Endometrial microvascular endothelial cells (primary cell): ENCODE results near the gene ATP8A2. TPM values are rescaled to one million over a fixed set of nuclear protein-coding genes. Genes with fewer than 3 reads are reported as not detected.

Experiments used
- in situ Hi-C: cut with HindIII; loops from 2 replicates; pipeline ENCODE4 v1.10.0; 2017; ENCODE audit warnings: low sequenced_read_pairs, low pct_unique_long_range_greater_than_20kb; ENCODE audit errors: inconsistent ontology term
- total RNA-seq: library from RNA; depleted of rRNA; stranded (reverse); fragments of >200 nt; gene quantifications from one replicate; pipeline ENCODE4 v1.2.3, GENCODE V29; 2015; ENCODE audit errors: inconsistent ontology term

ATP8A2 gene
- total RNA-seq, 1 donor from 2014 or later: not detected

GRCh38 chr13:25733696-25734435 is 362.1 kb downstream of the ATP8A2 start:
- in situ Hi-C loops: no loop called here

GRCh38 chr13:25738342-25739196 is 366.8 kb downstream of the ATP8A2 start:
- in situ Hi-C loops: no loop called here

GRCh38 chr13:25739376-25739775 is 367.6 kb downstream of the ATP8A2 start:
- in situ Hi-C loops: no loop called here

- in situ Hi-C loops: no loop called here
These were observed 370.0 kb downstream of the ATP8A2 start for GRCh38 chr13:25741796-25742195.

- in situ Hi-C loops: no loop called here
These were observed 370.4 kb downstream of the ATP8A2 start for GRCh38 chr13:25742220-25742619.

- in situ Hi-C loops: no loop called here
These were observed 371.6 kb downstream of the ATP8A2 start for GRCh38 chr13:25743421-25743820.

GRCh38 chr13:25744178-25744577 is 372.4 kb downstream of the ATP8A2 start:
- in situ Hi-C loops: no loop called here

- in situ Hi-C loops: no loop called here
These were observed 374.4 kb downstream of the ATP8A2 start for GRCh38 chr13:25746131-25746530.

GRCh38 chr13:25752957-25753551 is 381.3 kb downstream of the ATP8A2 start:
- in situ Hi-C loops: no loop called here

- in situ Hi-C loops: no loop called here
These were observed 382.2 kb downstream of the ATP8A2 start for GRCh38 chr13:25753976-25754375.

- in situ Hi-C loops: no loop called here
These were observed 384.5 kb downstream of the ATP8A2 start for GRCh38 chr13:25756251-25756650.

- in situ Hi-C loops: no loop called here
These were observed 385.1 kb downstream of the ATP8A2 start for GRCh38 chr13:25756912-25757311.

- in situ Hi-C loops: no loop called here
These were observed 389.3 kb downstream of the ATP8A2 start for GRCh38 chr13:25761041-25761440.

- in situ Hi-C loops: no loop called here
These were observed 390.5 kb downstream of the ATP8A2 start for GRCh38 chr13:25762281-25762680.

GRCh38 chr13:25762795-25763377 is 391.1 kb downstream of the ATP8A2 start:
- in situ Hi-C loops: no loop called here

GRCh38 chr13:25764378-25764777 is 392.6 kb downstream of the ATP8A2 start:
- in situ Hi-C loops: no loop called here

GRCh38 chr13:25765266-25765665 is 393.5 kb downstream of the ATP8A2 start:
- in situ Hi-C loops: no loop called here

GRCh38 chr13:25766576-25766975 is 394.8 kb downstream of the ATP8A2 start:
- in situ Hi-C loops: no loop called here

GRCh38 chr13:25766991-25767390 is 395.2 kb downstream of the ATP8A2 start:
- in situ Hi-C loops: no loop called here
